Nephron progenitor cell (in vitro differentiated cells): Measurements from ENCODE around the gene FHL1.
"Not testable (repeated sequence)": the region's sequence is repeated elsewhere in the genome, so short reads cannot be mapped to it uniquely, and the experiment has no call there.

Experiments used
- DNase-seq: peaks from one replicate; pipeline ENCODE4 v3.0.0; 2021
- H3K27ac Mint-ChIP-seq: 2 replicates; pipeline ENCODE4 v1.8.0; 2021; ENCODE audit warnings: mild to moderate bottlenecking, moderate library complexity, mixed read lengths
- H3K27me3 Mint-ChIP-seq: 2 replicates; pipeline ENCODE4 v1.8.0; 2021; ENCODE audit warnings: mild to moderate bottlenecking, low read depth, mixed read lengths; ENCODE audit not compliant: poor library complexity
- H3K36me3 Mint-ChIP-seq: 2 replicates; pipeline ENCODE4 v1.8.0; 2021; ENCODE audit warnings: low read depth, mixed read lengths
- H3K4me1 Mint-ChIP-seq: 2 replicates; pipeline ENCODE4 v1.8.0; 2021; ENCODE audit warnings: mixed read lengths
- H3K4me3 Mint-ChIP-seq: 2 replicates; pipeline ENCODE4 v1.8.0; 2021; ENCODE audit warnings: mild to moderate bottlenecking, moderate library complexity, mixed read lengths
- H3K9me3 Mint-ChIP-seq: 2 replicates; pipeline ENCODE4 v1.8.0; 2021; ENCODE audit warnings: mild to moderate bottlenecking, moderate library complexity, mixed read lengths
- TF ChIP-seq, protein P1 (sequence below): fragments of 200-600 bp; sonication (generic); IDR thresholded peaks from 2 replicates; pipeline ENCODE4 v1.5.0; 2021; ENCODE audit warnings: antibody characterized with exemption

FHL1 gene

DNA sequence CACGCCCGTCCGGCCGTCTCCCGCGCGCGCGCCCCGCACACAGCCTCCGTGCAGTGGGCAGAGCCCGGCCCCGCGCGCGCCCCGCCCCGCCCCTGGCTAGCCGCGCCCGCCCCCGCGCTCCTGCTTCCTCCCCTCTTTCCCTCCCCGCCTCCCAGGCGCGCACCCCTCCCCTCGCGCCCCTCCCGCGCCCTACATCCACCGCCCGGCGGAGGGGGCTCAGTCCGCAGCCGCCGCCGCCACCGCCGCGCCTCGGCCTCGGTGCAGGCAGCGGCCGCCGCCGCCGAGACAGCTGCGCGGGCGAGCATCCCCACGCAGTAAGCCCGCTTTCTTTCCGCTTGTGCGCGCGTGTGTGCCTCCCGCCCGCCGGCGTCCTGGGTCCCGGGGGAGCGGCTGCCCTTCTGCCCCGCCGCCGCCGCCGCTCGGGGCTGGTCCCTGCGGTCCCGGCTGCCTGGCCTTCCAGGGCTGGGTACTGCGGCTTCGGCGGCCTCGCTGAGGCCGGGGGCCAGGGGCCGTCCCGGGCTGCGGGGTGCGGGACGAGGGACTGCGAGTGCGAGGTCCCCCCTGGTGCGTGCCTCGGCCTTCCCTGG, at the start of gene FHL1:
Gene FHL1 (plus strand): TSS at position 219 of the 587 bp plus-strand sequence.
- peak within 1 kb of the TSS; percentile 48 for H3K27ac Mint-ChIP-seq
- H3K4me1 Mint-ChIP-seq: peaks cover 20% of the 10 kb centered on the region
- peaks cover 64% of the 10 kb centered on the region for H3K9me3 Mint-ChIP-seq
- DNase-seq: peak; percentile 72
- H3K4me3 Mint-ChIP-seq: peak within 1 kb of the TSS; percentile 86
- peaks cover 23% of the 10 kb centered on the region for H3K27me3 Mint-ChIP-seq
- peaks cover 5% of the 10 kb centered on the region for H3K36me3 Mint-ChIP-seq
- TF ChIP-seq, protein P1, sequence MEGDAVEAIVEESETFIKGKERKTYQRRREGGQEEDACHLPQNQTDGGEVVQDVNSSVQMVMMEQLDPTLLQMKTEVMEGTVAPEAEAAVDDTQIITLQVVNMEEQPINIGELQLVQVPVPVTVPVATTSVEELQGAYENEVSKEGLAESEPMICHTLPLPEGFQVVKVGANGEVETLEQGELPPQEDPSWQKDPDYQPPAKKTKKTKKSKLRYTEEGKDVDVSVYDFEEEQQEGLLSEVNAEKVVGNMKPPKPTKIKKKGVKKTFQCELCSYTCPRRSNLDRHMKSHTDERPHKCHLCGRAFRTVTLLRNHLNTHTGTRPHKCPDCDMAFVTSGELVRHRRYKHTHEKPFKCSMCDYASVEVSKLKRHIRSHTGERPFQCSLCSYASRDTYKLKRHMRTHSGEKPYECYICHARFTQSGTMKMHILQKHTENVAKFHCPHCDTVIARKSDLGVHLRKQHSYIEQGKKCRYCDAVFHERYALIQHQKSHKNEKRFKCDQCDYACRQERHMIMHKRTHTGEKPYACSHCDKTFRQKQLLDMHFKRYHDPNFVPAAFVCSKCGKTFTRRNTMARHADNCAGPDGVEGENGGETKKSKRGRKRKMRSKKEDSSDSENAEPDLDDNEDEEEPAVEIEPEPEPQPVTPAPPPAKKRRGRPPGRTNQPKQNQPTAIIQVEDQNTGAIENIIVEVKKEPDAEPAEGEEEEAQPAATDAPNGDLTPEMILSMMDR: no peak

DNA sequence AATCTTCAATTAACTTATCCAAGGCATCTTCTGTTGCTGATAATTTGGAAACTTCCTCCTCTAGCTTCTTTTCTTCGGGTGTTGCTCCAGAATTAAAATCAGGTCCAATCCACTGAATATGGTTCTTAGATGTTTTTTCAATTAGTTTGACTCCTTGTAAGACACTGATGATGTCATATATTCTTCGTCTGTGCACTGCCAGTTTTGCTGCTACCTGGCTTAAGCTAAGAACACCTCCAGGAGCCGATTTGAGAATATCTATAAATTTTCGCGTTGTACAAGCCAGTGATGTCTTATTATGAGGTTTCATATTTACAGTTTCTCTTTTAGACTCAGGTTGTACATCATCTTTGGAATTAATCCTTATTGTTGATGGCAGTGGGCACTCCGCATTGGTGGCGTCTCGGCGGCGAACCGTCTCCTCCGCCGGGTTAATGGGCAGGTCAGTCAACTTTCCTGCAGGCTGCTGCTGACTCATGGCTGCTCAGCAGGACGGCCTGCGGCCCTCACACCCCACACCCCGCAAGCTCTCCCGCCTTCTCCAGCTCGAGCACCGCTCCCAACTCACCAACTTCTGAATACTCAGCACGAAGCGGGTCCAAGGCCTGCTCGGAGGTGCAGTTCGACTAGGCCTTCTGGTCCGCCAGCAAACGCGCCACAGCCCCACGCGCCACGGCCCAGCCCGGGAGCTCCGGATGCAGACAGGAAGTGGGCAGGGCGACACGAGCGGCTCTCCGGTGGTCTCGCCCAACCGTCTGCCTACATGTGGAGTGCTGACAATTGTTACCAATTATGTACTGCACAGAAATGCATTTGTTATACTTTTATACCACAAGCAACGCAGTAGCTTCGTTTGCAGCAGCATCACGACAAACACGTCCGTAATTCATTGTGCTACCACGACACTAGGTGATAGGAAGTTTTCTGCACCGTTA, 49.2 kb upstream of the FHL1 start:
- no peaks in the 10 kb centered on the region for H3K36me3 Mint-ChIP-seq
- no peak overlapping the region for H3K4me3 Mint-ChIP-seq
- no peaks in the 10 kb centered on the region for H3K4me1 Mint-ChIP-seq
- peaks cover 4% of the 10 kb centered on the region for H3K27me3 Mint-ChIP-seq
- no peak for DNase-seq
- no peak overlapping the region for H3K27ac Mint-ChIP-seq
- H3K9me3 Mint-ChIP-seq: peaks cover 40% of the 10 kb centered on the region
- TF ChIP-seq, protein P1: no peak

DNA sequence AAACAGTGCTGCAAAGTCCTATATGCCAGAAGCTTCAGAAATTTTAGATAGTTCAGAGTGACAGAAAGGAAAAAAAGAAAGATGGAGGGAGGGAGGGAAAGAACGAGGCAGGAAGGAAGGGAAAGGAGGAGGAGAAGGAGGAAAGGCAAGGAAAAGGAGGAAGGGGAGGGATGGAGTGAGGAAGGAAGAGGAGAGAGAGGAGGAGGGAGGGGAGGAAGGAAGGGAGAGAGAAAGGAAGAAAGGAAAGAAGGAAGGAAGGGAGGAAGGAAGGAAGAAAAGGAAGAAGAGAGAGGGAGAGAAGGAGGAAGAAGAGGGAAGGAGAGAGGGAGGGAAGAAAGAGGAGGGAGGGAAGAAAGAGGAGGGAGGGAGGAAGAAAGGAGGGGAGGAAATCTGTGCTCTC, 42.4 kb upstream of the FHL1 start:
- Mint-ChIP-seq H3K4me3 (no peak overlapping the region), H3K4me1 (no peaks in the 10 kb centered on the region), H3K9me3 (peaks cover 57% of the 10 kb centered on the region), H3K36me3 (no peaks in the 10 kb centered on the region), H3K27ac (no peak overlapping the region), H3K27me3 (no peaks in the 10 kb centered on the region)
- no peak for DNase-seq
- TF ChIP-seq, protein P1: no peak

DNA sequence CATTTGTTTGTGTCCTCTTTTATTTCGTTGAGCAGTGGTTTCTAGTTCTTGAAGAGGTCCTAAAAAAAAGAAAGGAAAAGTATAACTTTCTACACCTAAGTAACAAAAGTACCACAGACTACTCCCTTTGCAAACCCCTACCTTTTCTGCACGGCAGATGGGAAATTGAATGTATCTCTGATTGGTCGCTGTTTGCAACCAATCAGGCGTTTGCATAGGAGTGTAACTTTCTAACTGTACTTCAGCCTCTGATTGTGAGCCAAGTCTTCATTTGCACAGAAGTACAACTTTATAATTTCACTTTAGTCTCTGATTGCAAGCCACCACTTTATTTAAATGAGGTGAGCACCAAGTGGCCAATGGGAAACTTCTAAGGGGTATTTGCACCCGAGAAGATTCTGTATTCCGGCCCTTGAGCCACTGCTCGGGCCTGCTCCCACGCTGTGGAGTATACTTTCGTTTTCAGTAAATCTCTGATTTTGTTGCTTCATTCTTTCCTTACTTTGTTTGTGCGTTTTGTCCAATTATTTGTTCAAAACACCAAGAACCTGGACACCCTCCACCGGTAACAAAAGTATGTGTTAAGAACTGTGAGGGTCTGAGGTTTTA, 40.3 kb upstream of the FHL1 start:
- Mint-ChIP-seq H3K36me3 (no peaks in the 10 kb centered on the region), H3K9me3 (peaks cover 61% of the 10 kb centered on the region), H3K27me3 (no peaks in the 10 kb centered on the region), H3K4me1 (no peaks in the 10 kb centered on the region), H3K27ac (no peak overlapping the region), H3K4me3 (no peak overlapping the region)
- TF ChIP-seq, protein P1: no peak
- DNase-seq: no peak

DNA sequence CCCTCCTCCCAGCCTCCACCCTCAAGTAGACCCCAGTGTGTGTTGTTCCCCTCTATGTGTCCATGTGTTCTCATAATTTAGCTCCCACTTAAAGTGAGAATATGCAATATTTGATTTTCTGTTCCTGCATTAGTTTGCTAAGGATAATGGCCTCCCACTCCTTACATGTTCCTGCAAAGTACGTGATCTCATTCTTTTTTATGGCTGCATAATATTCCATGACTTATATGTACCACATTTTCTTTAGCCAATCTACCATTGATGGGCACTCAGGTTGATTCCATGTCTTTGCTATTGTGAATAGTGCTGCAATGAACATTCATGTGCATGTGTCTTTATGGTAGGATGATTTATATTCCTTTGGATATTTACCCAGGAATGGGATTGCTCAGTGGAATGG, 38.4 kb upstream of the FHL1 start:
- DNase-seq, H3K36me3 Mint-ChIP-seq, H3K27ac Mint-ChIP-seq, H3K4me3 Mint-ChIP-seq, H3K4me1 Mint-ChIP-seq, H3K27me3 Mint-ChIP-seq: not testable (repeated sequence)
- H3K9me3 Mint-ChIP-seq: peaks cover 61% of the 10 kb centered on the region

DNA sequence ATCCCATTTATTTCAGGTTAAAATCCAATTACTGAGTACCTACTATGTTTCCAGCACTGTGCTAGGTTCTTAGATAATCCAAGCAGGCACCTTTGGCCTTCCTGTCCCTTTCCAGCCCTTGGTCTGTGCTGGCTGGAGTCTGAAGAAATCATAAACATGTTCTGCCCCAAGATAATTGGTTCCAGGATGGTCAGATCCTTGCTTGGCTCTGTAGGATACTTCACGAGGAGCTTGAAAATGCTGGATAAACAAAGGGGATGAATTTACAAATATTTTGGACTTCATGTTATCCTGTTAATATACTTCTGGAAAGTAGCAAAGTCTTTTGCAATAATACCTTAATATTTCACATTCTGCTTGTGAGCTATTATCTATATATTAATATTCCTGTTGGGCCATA, 35.0 kb upstream of the FHL1 start:
- no peak overlapping the region for H3K27ac Mint-ChIP-seq
- H3K4me3 Mint-ChIP-seq: no peak overlapping the region
- DNase-seq: no peak
- no peaks in the 10 kb centered on the region for H3K27me3 Mint-ChIP-seq
- TF ChIP-seq, protein P1: no peak
- H3K36me3 Mint-ChIP-seq: no peaks in the 10 kb centered on the region
- peaks cover 58% of the 10 kb centered on the region for H3K9me3 Mint-ChIP-seq
- H3K4me1 Mint-ChIP-seq: no peaks in the 10 kb centered on the region
